CD4-positive, CD25-positive, alpha-beta regulatory T cell (primary cell): ENCODE results near the gene MAST4. TPM values are rescaled to one million over a fixed set of nuclear protein-coding genes. Genes with fewer than 3 reads are reported as not detected.

ENCODE experiments used
- ATAC-seq, 2 donors: fragments of 150-1000 bp; cut with Tn5 transposase; one replicate each; pipeline ENCODE4 v1.10.0; 2021; ENCODE audit warnings: low read depth in 2 of 2, moderate number of reproducible peaks in 2 of 2, moderate library complexity in 1 of 2
- DNase-seq, 3 donors: peaks; one replicate each; pipeline versions ENCODE4 v3.0.0 to v3.0.0-alpha.2; 2012 to 2022; ENCODE audit warnings: mixed read lengths in 1 of 3
- H3K27ac ChIP-seq: one replicate; pipeline ENCODE4 v1.7.0; 2013; ENCODE audit warnings: mild to moderate bottlenecking, low read length; ENCODE audit not compliant: insufficient read depth, poor library complexity, severe bottlenecking
- H3K27me3 ChIP-seq: one replicate; pipeline ENCODE4 v1.7.0; 2013; ENCODE audit warnings: low read length; ENCODE audit not compliant: control insufficient read depth, insufficient read depth
- H3K36me3 ChIP-seq: one replicate; pipeline ENCODE4 v1.7.0; 2013; ENCODE audit warnings: mild to moderate bottlenecking, low read length, moderate library complexity; ENCODE audit not compliant: control insufficient read depth, insufficient read depth
- H3K4me1 ChIP-seq: 2 replicates; pipeline ENCODE4 v1.7.0; 2013; ENCODE audit warnings: mild to moderate bottlenecking, low read length; ENCODE audit not compliant: insufficient read depth, control insufficient read depth, poor library complexity, severe bottlenecking
- H3K4me3 ChIP-seq: one replicate; pipeline ENCODE4 v1.7.0; 2013; ENCODE audit warnings: low read depth, mild to moderate bottlenecking, low read length, moderate library complexity
- H3K9me3 ChIP-seq, 2 experiments: 1 replicate in 1 of 2; 2 replicates in 1 of 2; pipeline ENCODE4 v1.7.0; 2013; ENCODE audit warnings: low read length in 2 of 2, mild to moderate bottlenecking in 1 of 2, moderate library complexity in 1 of 2; ENCODE audit not compliant: control insufficient read depth in 2 of 2
- H3K27ac Mint-ChIP-seq, 3 donors: one replicate each; pipeline ENCODE4 v1.8.0; 2020 to 2022; ENCODE audit warnings: mild to moderate bottlenecking in 3 of 3, mixed read lengths in 3 of 3, moderate library complexity in 2 of 3
- H3K27me3 Mint-ChIP-seq: one replicate; pipeline ENCODE4 v1.8.0; 2022; ENCODE audit warnings: mild to moderate bottlenecking, mixed read lengths
- H3K36me3 Mint-ChIP-seq: one replicate; pipeline ENCODE4 v1.8.0; 2020; ENCODE audit warnings: mixed read lengths
- H3K4me1 Mint-ChIP-seq, 4 donors: one replicate each; pipeline ENCODE4 v1.8.0; 2020 to 2022; ENCODE audit warnings: mixed read lengths in 4 of 4, mild to moderate bottlenecking in 1 of 4
- H3K4me3 Mint-ChIP-seq, 4 donors: one replicate each; pipeline ENCODE4 v1.8.0; 2020 to 2022; ENCODE audit warnings: mild to moderate bottlenecking in 4 of 4, mixed read lengths in 4 of 4, moderate library complexity in 3 of 4
- H3K9me3 Mint-ChIP-seq, 7 donors: one replicate each; pipeline ENCODE4 v1.8.0; 2020 to 2022; ENCODE audit warnings: mixed read lengths in 7 of 7, mild to moderate bottlenecking in 3 of 7, moderate library complexity in 2 of 7
- polyA plus RNA-seq, 4 donors: library from polyadenylated mRNA; unstranded; fragments of 300-500 nt; fragmentation: Illumina TruSeq; gene quantifications; one replicate each; pipeline ENCODE4 v1.2.3, GENCODE V29; 2021
- total RNA-seq: library from RNA; stranded (reverse); gene quantifications from one replicate; pipeline ENCODE4 v1.2.3, GENCODE V29; 2022

Gene MAST4
- total and polyA plus RNA-seq, 5 donors from 2014 or later: 11.7 to 54.1 (median 12.7) TPM

DNA sequence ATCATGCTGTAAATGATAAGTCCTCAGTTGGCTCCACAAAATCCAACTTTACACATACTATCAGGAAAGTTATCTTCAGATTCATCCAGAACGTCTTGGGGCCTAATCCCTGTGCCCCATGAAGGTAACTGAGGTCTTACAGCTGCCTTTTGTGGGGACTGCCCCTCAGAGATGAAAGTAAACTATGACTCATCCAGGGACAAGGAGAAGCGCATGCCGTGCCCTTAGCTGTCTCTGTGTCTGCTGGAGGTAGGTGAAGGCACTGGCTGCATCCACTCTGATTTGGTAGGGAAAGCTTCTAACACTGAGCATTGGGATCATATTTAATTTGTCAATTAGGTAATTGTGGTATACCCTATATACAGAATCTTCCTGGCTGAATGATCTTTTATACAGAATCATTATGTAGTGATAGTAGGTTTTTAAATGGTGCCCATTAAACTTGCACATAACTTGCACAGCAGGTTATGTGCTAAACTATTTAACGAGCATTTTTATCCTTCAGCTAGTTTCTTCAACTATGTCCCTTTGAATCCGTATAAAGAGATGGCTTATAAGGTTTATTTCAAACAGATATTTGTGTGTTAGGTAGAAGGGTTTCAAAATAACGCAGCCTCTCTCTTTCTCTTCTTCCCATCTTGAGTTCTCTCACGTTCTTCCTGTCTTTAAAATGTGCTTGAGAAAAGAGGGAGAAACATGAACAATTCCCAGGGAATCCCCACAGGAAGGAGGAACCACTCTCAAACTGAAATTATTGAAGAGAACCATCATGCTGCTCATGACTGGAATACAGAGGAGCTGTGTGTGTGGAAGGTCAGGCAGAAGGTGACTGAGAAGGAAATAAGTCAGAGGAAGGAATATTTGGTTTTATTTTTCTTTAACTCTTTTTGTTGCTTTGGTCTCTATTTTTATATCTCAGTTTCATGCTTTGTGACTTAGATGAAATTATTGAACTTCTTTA, 349.5 kb downstream of the MAST4 start:
- ATAC-seq (peak in 1 of 2 donors; percentile 52), DNase-seq (peak in 1 of 3 donors; percentile 42)
- no peaks in the 10 kb centered on the region for H3K4me1 ChIP-seq
- no peak overlapping the region for H3K27ac ChIP-seq
- no peak overlapping the region for H3K4me3 Mint-ChIP-seq
- no peaks in the 10 kb centered on the region for H3K36me3 Mint-ChIP-seq
- H3K9me3 ChIP-seq: no peaks in the 10 kb centered on the region
- H3K4me3 ChIP-seq: no peak overlapping the region
- no peaks in the 10 kb centered on the region for H3K27me3 ChIP-seq
- H3K36me3 ChIP-seq: no peaks in the 10 kb centered on the region
- peaks cover 0 to 5% (median 0%) of the 10 kb centered on the region in 4 donors for H3K4me1 Mint-ChIP-seq
- peak overlapping the region in 1 of 3 donors; percentile 18 for H3K27ac Mint-ChIP-seq
- peaks cover 0 to 4% (median 0%) of the 10 kb centered on the region in 7 donors for H3K9me3 Mint-ChIP-seq
- H3K27me3 Mint-ChIP-seq: peaks cover 17% of the 10 kb centered on the region

DNA sequence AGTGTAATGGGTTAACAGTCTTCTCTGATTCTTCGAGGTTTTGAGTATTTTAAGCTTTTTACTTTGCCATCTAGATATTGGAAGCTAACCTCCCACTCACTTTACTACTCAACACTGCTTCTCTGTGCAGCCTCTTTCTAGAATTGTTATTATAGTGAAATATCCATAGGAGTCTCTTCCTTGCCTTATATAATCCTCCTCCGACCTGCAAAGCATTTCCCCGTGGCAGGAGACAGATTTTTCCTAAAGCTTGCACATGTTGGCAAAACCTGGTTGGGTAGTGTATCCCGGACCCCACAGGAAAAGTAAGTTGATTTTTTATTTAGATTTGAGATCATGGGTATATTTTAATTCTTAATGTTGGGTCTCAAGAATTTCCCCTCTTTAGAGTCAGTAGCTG, 351.3 kb downstream of the MAST4 start:
- Mint-ChIP-seq H3K27ac (peak overlapping the region in 1 of 3 donors; percentile 22), H3K27me3 (peaks cover 15% of the 10 kb centered on the region), H3K9me3 (peaks cover 0 to 3% (median 0%) of the 10 kb centered on the region in 7 donors), H3K4me1 (peaks cover 0 to 12% (median 9%) of the 10 kb centered on the region in 4 donors), H3K4me3 (no peak overlapping the region), H3K36me3 (no peaks in the 10 kb centered on the region)
- Histone ChIP-seq H3K4me3 (no peak overlapping the region), H3K27ac (no peak overlapping the region), H3K36me3 (no peaks in the 10 kb centered on the region), H3K4me1 (no peaks in the 10 kb centered on the region), H3K27me3 (no peaks in the 10 kb centered on the region), H3K9me3 (no peaks in the 10 kb centered on the region)
- DNase-seq (no peak), ATAC-seq (no peak)

DNA sequence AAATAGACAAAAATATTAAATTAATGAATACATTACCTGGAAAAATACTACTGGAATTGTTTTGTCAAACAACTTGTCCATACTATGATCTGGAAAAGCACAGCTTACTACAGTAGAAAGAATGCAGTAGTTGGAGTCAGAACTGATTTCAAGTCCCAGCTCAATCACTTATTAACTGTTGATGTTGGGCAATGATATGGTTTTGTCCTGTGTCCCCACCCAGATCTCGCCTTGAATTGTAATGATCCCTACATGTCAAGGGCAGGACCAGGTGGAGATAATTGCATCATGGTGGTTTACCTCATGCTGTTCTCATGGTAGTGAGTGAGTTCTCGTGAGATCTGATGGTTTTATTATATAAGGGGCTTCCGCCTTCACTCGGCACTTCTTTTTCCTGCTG, 352.9 kb downstream of the MAST4 start:
- Histone ChIP-seq H3K36me3 (no peaks in the 10 kb centered on the region), H3K4me1 (no peaks in the 10 kb centered on the region), H3K27ac (no peak overlapping the region), H3K9me3 (no peaks in the 10 kb centered on the region), H3K27me3 (no peaks in the 10 kb centered on the region), H3K4me3 (no peak overlapping the region)
- Mint-ChIP-seq H3K27ac (no peak overlapping the region), H3K9me3 (peaks cover 0 to 3% (median 0%) of the 10 kb centered on the region in 7 donors), H3K4me3 (no peak overlapping the region), H3K36me3 (no peaks in the 10 kb centered on the region), H3K27me3 (peaks cover 4% of the 10 kb centered on the region), H3K4me1 (peaks cover 0 to 13% (median 12%) of the 10 kb centered on the region in 4 donors)
- ATAC-seq (no peak), DNase-seq (no peak)

DNA sequence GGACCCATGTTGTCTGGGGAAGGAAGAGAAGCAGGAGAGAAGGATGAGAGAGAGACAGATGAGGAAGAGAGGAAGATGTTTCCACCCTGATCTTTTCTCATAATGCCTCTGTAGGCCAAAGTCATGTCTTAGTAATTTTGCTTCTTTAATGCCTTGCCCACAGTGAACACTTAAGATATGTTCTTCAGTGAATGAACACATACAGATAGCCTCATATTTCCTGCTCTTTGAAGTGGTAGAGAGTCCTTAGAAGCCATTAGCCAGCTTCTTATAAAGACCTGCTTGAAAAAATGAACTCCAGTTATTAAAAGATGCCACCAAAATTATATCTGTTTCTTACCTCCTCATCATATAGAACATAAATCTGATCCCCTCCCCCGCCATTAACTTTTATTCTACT, 356.0 kb downstream of the MAST4 start:
- no peak overlapping the region for H3K4me3 Mint-ChIP-seq
- peak overlapping the region in 1 of 3 donors; percentile 1 for H3K27ac Mint-ChIP-seq
- no peak overlapping the region for H3K27ac ChIP-seq
- no peaks in the 10 kb centered on the region for H3K27me3 ChIP-seq
- no peaks in the 10 kb centered on the region for H3K9me3 ChIP-seq
- H3K9me3 Mint-ChIP-seq: peaks cover 0 to 3% (median 0%) of the 10 kb centered on the region in 7 donors
- H3K4me1 Mint-ChIP-seq: peaks cover 0 to 13% (median 12%) of the 10 kb centered on the region in 4 donors
- H3K4me1 ChIP-seq: no peaks in the 10 kb centered on the region
- H3K36me3 ChIP-seq: no peaks in the 10 kb centered on the region
- H3K4me3 ChIP-seq: no peak overlapping the region
- ATAC-seq (peak; percentile 86 to 88), DNase-seq (peak in 2 of 3 donors; percentile 21 to 73)
- H3K27me3 Mint-ChIP-seq: no peaks in the 10 kb centered on the region
- no peaks in the 10 kb centered on the region for H3K36me3 Mint-ChIP-seq

DNA sequence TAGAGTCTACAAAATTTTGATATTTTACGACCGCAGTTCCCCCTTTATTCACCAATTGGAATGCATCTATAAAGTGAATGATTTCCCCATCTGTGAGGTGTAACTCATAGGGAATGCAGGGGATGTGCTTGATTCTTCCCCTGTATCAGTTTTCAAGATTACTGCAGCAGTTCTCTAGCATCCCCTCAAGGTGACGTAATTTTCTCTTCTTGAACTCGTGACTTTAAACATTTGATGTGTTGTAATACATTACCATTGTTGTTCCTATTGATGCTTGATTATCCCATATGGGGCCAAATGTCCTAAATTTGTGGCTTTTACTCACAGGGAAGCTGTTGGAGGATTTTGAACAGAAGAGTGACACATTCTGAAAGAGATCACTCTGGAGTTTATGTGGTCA, 360.2 kb downstream of the MAST4 start:
- no peaks in the 10 kb centered on the region for H3K36me3 Mint-ChIP-seq
- Histone ChIP-seq H3K27ac (no peak overlapping the region), H3K4me1 (no peaks in the 10 kb centered on the region), H3K9me3 (no peaks in the 10 kb centered on the region), H3K27me3 (no peaks in the 10 kb centered on the region), H3K36me3 (no peaks in the 10 kb centered on the region), H3K4me3 (no peak overlapping the region)
- peaks cover 0 to 13% (median 12%) of the 10 kb centered on the region in 4 donors for H3K4me1 Mint-ChIP-seq
- H3K27me3 Mint-ChIP-seq: peaks cover 10% of the 10 kb centered on the region
- ATAC-seq (no peak), DNase-seq (no peak)
- no peak overlapping the region for H3K4me3 Mint-ChIP-seq
- H3K9me3 Mint-ChIP-seq: peaks cover 0 to 1% (median 0%) of the 10 kb centered on the region in 7 donors
- H3K27ac Mint-ChIP-seq: no peak overlapping the region

DNA sequence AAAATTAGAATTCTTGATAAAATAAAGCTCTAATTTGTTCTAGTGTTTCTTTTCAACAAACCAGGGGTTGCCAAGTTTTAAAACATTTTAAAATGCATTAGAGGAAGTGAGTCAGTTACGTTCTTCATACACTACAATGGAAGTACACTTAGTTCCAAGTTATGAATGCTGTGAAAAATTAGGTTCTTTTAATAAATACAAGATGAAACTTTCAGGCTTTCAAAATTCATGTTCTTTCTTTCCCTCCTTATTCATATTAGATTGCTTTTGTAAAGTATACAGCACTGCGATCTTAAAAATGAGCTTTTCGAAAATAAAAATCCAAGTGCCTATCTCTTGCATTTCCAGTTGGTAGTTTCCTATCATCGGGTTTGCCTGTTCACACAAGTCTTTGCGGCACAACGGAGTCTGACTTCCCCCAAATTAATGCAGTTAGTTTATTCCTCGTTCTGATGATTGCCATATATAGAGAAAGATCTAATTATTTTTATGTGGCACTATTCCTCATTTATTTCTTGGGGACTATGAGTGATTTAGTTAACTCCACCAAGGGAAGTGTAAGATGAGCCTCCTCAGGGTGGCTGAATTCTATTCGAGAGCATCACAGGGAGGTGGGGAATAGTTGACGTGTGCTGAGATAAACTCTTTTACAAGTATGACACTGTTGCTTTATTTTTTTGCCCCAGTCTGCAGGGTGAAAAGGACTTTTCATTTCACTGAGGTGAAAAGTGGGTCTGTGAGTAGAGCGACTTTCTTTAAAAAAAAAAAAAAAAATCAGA, 362.2 kb downstream of the MAST4 start:
- Histone ChIP-seq H3K36me3 (no peaks in the 10 kb centered on the region), H3K27ac (no peak overlapping the region), H3K4me3 (no peak overlapping the region), H3K9me3 (no peaks in the 10 kb centered on the region), H3K27me3 (no peaks in the 10 kb centered on the region), H3K4me1 (no peaks in the 10 kb centered on the region)
- H3K4me1 Mint-ChIP-seq: no peaks in the 10 kb centered on the region
- H3K27me3 Mint-ChIP-seq: peaks cover 10% of the 10 kb centered on the region
- peak overlapping the region in 1 of 3 donors; percentile 23 for H3K27ac Mint-ChIP-seq
- no peak for DNase-seq
- H3K4me3 Mint-ChIP-seq: no peak overlapping the region
- H3K9me3 Mint-ChIP-seq: peaks cover 0 to 1% (median 0%) of the 10 kb centered on the region in 7 donors
- no peaks in the 10 kb centered on the region for H3K36me3 Mint-ChIP-seq
- no peak for ATAC-seq

DNA sequence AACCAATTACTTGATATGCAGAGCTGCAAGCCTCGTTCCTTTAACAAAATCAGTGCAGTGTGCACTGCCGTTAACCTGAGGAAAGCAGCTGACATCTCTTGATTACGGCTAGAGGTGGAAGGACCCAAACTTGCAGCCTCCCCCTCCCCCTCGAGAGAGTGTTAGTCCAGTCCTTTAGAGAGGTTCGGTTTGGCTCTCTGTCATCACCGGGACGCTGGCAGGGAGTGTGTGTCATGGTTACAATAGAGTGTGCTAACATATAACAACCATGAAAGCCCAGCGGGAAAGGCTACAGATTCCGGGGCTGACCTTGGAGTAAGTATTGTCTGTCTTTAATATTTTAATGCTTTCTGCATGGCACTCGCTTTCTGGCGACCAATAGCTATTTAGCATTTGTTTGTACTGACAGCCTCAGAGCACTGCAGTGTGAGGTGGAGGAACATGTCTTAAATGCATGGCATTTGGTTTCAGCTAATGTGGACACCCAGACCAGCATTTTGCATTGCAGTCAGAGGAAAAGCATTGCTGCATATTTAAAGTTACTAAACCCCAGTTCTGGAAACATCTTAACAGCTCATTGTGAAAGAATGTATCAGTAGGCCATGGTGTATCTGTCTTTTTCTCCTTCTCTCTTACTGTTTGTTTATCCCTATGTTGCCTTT, 362.9 kb downstream of the MAST4 start:
- Histone ChIP-seq H3K4me3 (no peak overlapping the region), H3K36me3 (no peaks in the 10 kb centered on the region), H3K4me1 (no peaks in the 10 kb centered on the region), H3K9me3 (no peaks in the 10 kb centered on the region), H3K27ac (no peak overlapping the region), H3K27me3 (no peaks in the 10 kb centered on the region)
- Mint-ChIP-seq H3K27ac (no peak overlapping the region), H3K9me3 (peaks cover 0 to 1% (median 0%) of the 10 kb centered on the region in 7 donors), H3K4me1 (no peaks in the 10 kb centered on the region), H3K4me3 (no peak overlapping the region), H3K27me3 (peaks cover 10% of the 10 kb centered on the region), H3K36me3 (no peaks in the 10 kb centered on the region)
- DNase-seq: no peak
- no peak for ATAC-seq
